Activated CD8-positive, alpha-beta T cell treated with anti-CD3 and anti-CD28 coated beads, Interleukin-2, amount 10 ng/mL, durations not matched to agents 7 days and 5 days (primary cell): ENCODE results near the gene PHF14. TPM values are rescaled to one million over a fixed set of nuclear protein-coding genes. Genes with fewer than 3 reads are reported as not detected.

Experiments used
- ATAC-seq: fragments of 150-1000 bp; cut with Tn5 transposase; one replicate; pipeline ENCODE4 v1.10.0; 2021; ENCODE audit warnings: moderate library complexity
- CTCF ChIA-PET: fragments of 350-600 bp; sonication (Branson Sonifier 250); formaldehyde crosslinking; loops from one replicate; lab custom pipeline; 2021; ENCODE audit warnings: antibody characterized with exemption; lab: Charles Lee
- POLR2A ChIA-PET: fragments of 350-600 bp; sonication (Branson Sonifier 250); formaldehyde crosslinking; loops from one replicate; lab custom pipeline; 2021; ENCODE audit warnings: antibody characterized with exemption; lab: Charles Lee
- DNase-seq: peaks from one replicate; pipeline ENCODE4 v3.0.0-alpha.2; 2020
- H3K27ac Mint-ChIP-seq: one replicate; pipeline ENCODE4 v1.8.0; 2021; ENCODE audit warnings: mild to moderate bottlenecking, mixed read lengths
- H3K27me3 Mint-ChIP-seq: one replicate; pipeline ENCODE4 v1.8.0; 2021; ENCODE audit warnings: low read depth, mixed read lengths
- H3K36me3 Mint-ChIP-seq: one replicate; pipeline ENCODE4 v1.8.0; 2021; ENCODE audit warnings: low read depth, mixed read lengths
- H3K4me1 Mint-ChIP-seq: one replicate; pipeline ENCODE4 v1.8.0; 2021; ENCODE audit warnings: low read depth, mixed read lengths
- H3K4me3 Mint-ChIP-seq: one replicate; pipeline ENCODE4 v1.8.0; 2021; ENCODE audit warnings: mild to moderate bottlenecking, mixed read lengths
- H3K9me3 Mint-ChIP-seq: one replicate; pipeline ENCODE4 v1.8.0; 2022; ENCODE audit warnings: mixed read lengths; ENCODE audit not compliant: insufficient read depth
- total RNA-seq, 2 experiments: library from RNA; stranded (reverse); gene quantifications; one replicate each; pipeline ENCODE4 v1.2.3, GENCODE V29; 2021

PHF14 gene
- total RNA-seq, 2 experiments from 2014 or later, result 32.1 to 37.8 TPM

DNA sequence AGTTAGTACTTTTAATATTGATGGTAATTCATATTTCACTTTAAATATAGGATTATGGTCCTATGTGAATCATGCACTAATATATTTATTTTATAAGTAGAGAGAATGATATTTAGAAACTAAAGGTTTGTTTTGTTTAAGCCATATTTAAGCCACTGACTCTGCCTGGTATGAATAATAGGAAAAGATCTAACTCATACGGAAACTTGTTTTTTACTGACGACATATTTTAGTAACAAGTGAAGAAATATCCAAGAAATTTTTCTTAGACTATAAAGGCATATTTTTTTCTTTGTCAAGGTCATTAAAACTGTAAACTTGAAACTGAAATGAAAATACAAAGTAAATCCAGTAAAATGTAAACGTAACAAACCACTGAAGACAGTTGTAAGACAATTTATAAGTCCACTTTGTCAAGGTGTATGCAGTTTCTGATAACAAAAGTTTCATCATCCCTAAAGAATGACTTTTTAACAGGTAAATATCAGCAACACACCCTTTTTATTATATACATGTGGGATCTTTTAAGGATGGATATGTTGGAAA, 147.1 kb downstream of the PHF14 start:
- Mint-ChIP-seq H3K36me3 (peaks cover 12% of the 10 kb centered on the region), H3K4me3 (no peak overlapping the region), H3K27me3 (no peaks in the 10 kb centered on the region), H3K4me1 (peaks cover 10% of the 10 kb centered on the region), H3K9me3 (no peaks in the 10 kb centered on the region), H3K27ac (no peak overlapping the region)
- DNase-seq (no peak), ATAC-seq (no peak)
- ChIA-PET POLR2A (interaction anchor here (0.7 kb wide), 1 partner anchor 50 kb away, joined by 5 read pairs; no protein-coding TSS in a partner anchor), CTCF (no interaction called here)

DNA sequence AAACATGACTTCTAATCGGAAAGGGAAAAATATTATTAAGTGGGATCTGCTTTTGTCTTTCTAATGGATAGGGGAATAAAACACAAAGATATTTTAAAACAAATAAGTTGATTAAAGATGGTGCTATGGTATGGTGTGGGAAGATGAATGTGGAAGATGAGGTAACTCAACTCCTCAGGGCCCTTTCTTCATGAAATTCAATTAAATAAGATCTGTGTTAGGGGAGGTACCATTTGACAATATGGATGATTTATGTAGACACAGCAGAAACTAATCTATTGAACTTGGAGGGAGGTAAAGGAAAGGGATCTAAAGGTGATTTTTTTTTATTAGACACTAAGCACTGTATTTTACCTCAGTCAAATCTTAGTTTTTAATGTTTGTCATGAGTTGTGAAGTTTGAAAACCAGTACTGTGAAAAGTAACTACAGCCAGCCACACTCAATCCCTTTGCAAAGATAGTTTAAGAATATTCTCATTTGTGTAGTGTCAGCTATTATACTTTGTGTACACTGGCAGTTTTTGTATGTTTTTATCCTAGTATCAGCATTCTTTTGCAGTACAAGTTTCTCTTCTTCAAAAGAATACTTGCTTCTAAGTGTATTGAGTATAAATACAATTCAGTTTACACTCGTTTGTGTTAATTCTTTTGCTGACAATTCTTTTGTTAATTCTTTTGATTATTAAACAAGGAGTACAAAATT, 151.3 kb downstream of the PHF14 start:
- DNase-seq (no peak), ATAC-seq (no peak)
- H3K27me3 Mint-ChIP-seq, result no peaks in the 10 kb centered on the region
- H3K4me1 Mint-ChIP-seq, result peaks cover 32% of the 10 kb centered on the region
- peaks cover 25% of the 10 kb centered on the region for H3K36me3 Mint-ChIP-seq
- no peak overlapping the region for H3K4me3 Mint-ChIP-seq
- CTCF ChIA-PET, result no interaction called here
- H3K9me3 Mint-ChIP-seq, result no peaks in the 10 kb centered on the region
- POLR2A ChIA-PET, result no interaction called here
- H3K27ac Mint-ChIP-seq, result no peak overlapping the region

DNA sequence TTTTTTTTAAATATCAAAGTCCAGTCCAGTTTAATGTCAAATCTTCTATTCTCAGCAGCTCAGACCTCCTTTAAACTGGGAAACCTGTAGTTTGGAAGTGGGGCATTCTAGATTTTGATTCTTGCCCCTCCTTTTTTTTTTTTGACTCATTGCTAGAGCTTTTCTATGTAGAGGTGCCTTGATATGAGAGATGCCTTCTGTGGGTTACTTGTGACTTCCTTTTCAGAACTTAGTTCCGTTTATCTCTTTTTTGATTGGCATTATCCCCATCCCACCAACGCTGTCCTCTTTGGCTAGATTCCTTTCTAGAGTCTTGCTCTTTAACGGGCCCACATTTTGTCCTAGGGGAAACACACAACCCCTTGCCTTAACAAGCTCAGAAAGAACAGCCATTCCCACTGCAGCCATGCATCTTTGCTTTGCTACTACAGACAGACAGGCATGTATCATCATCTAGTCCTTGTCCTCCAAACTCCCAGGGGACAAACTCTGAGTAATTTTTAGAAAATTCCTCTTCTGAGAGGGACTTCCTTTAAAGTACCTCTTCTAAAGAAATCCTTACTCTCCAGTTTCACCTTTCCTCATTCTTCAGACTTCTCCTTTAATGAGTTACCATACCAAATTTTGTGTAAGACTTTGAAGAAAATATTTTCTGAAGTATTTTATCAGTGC, 153.6 kb downstream of the PHF14 start:
- Mint-ChIP-seq H3K9me3 (no peaks in the 10 kb centered on the region), H3K27ac (no peak overlapping the region), H3K4me3 (no peak overlapping the region), H3K36me3 (peaks cover 29% of the 10 kb centered on the region), H3K4me1 (peaks cover 32% of the 10 kb centered on the region), H3K27me3 (no peaks in the 10 kb centered on the region)
- ATAC-seq (peak; percentile 30), DNase-seq (no peak)
- CTCF ChIA-PET, result interaction anchor here (0.9 to 1.1 kb wide), 2 partner anchors 9 to 11 kb away, joined by 3 to 4 read pairs; no protein-coding TSS in a partner anchor
- POLR2A ChIA-PET, result interaction anchor here (0.6 to 0.9 kb wide), 2 partner anchors 48 to 187 kb away, joined by 4 read pairs; a partner anchor contains a TSS

DNA sequence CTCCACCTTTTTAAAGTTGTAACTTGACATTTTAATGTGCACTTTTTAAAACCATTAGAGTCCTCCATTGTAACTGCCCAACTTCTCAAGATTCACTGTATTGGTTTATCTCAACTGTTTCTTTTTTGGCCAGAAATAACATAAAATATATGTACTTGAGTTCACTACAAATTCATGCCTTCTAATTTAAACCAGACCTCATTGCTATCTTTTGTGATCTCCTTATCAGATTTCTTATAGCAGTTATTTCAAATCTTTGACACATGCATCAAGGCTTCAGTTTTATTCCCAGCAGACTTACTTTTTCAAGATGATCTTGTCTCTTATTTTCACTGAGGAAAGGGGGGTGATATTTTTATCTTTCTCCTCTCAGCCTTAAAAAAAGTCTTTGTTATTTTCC, 154.3 kb downstream of the PHF14 start:
- DNase-seq, result no peak
- ChIA-PET CTCF (no interaction called here), POLR2A (no interaction called here)
- Mint-ChIP-seq H3K36me3 (peaks cover 29% of the 10 kb centered on the region), H3K27me3 (no peaks in the 10 kb centered on the region), H3K4me3 (no peak overlapping the region), H3K4me1 (peaks cover 32% of the 10 kb centered on the region), H3K27ac (no peak overlapping the region), H3K9me3 (no peaks in the 10 kb centered on the region)
- no peak for ATAC-seq

- no peak for ATAC-seq
- peaks cover 29% of the 10 kb centered on the region for H3K36me3 Mint-ChIP-seq
- H3K9me3 Mint-ChIP-seq, result no peaks in the 10 kb centered on the region
- H3K27me3 Mint-ChIP-seq, result no peaks in the 10 kb centered on the region
- no peak overlapping the region for H3K27ac Mint-ChIP-seq
- CTCF ChIA-PET, result interaction anchor here (1.0 kb wide), 1 partner anchor 20 kb away, joined by 3 read pairs; no protein-coding TSS in a partner anchor
- peaks cover 32% of the 10 kb centered on the region for H3K4me1 Mint-ChIP-seq
- DNase-seq, result no peak
- no peak overlapping the region for H3K4me3 Mint-ChIP-seq
- POLR2A ChIA-PET, result no interaction called here
Measured at GRCh38 chr7:11128498-11128897, 154.8 kb downstream of the PHF14 start.

DNA sequence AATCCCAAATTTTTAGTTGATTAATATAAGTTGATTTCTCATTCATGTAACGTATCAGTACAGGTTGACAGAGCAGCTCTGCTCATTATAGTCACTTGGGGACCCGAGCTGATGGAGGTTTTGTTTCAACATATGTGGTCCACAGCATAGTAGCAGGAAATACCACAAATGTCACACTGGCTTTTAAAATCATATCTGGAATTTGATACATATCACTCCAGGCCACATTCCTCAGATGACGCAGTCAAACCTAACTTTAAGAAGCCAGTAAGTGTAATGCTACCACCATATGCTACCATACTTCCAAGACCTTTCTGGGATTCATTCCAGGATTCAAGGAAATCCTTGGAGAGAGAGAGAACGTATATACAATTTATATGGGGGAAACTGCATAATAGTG, 156.3 kb downstream of the PHF14 start:
- no peak for DNase-seq
- Mint-ChIP-seq H3K27me3 (no peaks in the 10 kb centered on the region), H3K4me3 (no peak overlapping the region), H3K4me1 (peaks cover 32% of the 10 kb centered on the region), H3K27ac (no peak overlapping the region), H3K36me3 (peaks cover 27% of the 10 kb centered on the region), H3K9me3 (no peaks in the 10 kb centered on the region)
- ChIA-PET POLR2A (no interaction called here), CTCF (no interaction called here)
- no peak for ATAC-seq

DNA sequence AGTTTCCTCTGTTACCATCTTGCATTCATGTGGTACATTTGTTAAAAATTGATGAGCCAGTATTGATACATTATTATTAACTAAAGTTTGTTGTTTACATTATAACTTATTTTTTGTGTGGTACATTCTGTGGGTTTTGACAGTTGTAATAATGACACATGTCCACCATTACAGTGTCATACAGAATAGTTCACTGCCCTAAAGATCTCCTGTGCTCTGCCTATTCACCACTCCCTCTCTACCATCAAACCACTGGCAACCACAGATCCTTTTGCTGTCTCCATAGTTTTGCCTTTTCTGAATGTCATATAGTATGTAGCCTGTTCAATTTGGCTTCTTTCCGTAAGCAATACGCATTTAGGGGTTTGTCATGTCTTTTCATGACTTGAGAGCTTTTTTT, 156.9 kb downstream of the PHF14 start:
- H3K4me3 Mint-ChIP-seq, result no peak overlapping the region
- H3K27ac Mint-ChIP-seq, result no peak overlapping the region
- no peaks in the 10 kb centered on the region for H3K9me3 Mint-ChIP-seq
- DNase-seq, result no peak
- H3K36me3 Mint-ChIP-seq, result peaks cover 27% of the 10 kb centered on the region
- H3K27me3 Mint-ChIP-seq, result no peaks in the 10 kb centered on the region
- H3K4me1 Mint-ChIP-seq, result peaks cover 32% of the 10 kb centered on the region
- no peak for ATAC-seq
- POLR2A ChIA-PET, result interaction anchor here (0.6 kb wide), 1 partner anchor 73 kb away, joined by 3 read pairs; no protein-coding TSS in a partner anchor
- CTCF ChIA-PET, result no interaction called here

- CTCF ChIA-PET, result no interaction called here
- Mint-ChIP-seq H3K9me3 (no peaks in the 10 kb centered on the region), H3K36me3 (peaks cover 13% of the 10 kb centered on the region), H3K4me1 (peaks cover 12% of the 10 kb centered on the region), H3K4me3 (no peak overlapping the region), H3K27me3 (no peaks in the 10 kb centered on the region), H3K27ac (no peak overlapping the region)
- DNase-seq (no peak), ATAC-seq (no peak)
- POLR2A ChIA-PET, result no interaction called here
Measured at GRCh38 chr7:11133436-11133959, 159.8 kb downstream of the PHF14 start.

GRCh38 chr7:11135573-11135972, 161.9 kb downstream of the PHF14 start:
- H3K27me3 Mint-ChIP-seq, result no peaks in the 10 kb centered on the region
- CTCF ChIA-PET, result interaction anchor here (1.2 to 1.7 kb wide), 3 partner anchors 9 to 76 kb away, joined by 3 to 5 read pairs (median 4); no protein-coding TSS in a partner anchor
- POLR2A ChIA-PET, result no interaction called here
- H3K4me3 Mint-ChIP-seq, result no peak overlapping the region
- DNase-seq (no peak), ATAC-seq (no peak)
- no peak overlapping the region for H3K27ac Mint-ChIP-seq
- no peaks in the 10 kb centered on the region for H3K9me3 Mint-ChIP-seq
- peaks cover 9% of the 10 kb centered on the region for H3K36me3 Mint-ChIP-seq
- H3K4me1 Mint-ChIP-seq, result peaks cover 4% of the 10 kb centered on the region

GRCh38 chr7:11141541-11141940, 167.9 kb downstream of the PHF14 start:
- H3K9me3 Mint-ChIP-seq, result no peaks in the 10 kb centered on the region
- no peaks in the 10 kb centered on the region for H3K4me1 Mint-ChIP-seq
- H3K4me3 Mint-ChIP-seq, result no peak overlapping the region
- POLR2A ChIA-PET, result no interaction called here
- CTCF ChIA-PET, result no interaction called here
- ATAC-seq (no peak), DNase-seq (no peak)
- H3K27ac Mint-ChIP-seq, result no peak overlapping the region
- no peaks in the 10 kb centered on the region for H3K27me3 Mint-ChIP-seq
- peaks cover 7% of the 10 kb centered on the region for H3K36me3 Mint-ChIP-seq

DNA sequence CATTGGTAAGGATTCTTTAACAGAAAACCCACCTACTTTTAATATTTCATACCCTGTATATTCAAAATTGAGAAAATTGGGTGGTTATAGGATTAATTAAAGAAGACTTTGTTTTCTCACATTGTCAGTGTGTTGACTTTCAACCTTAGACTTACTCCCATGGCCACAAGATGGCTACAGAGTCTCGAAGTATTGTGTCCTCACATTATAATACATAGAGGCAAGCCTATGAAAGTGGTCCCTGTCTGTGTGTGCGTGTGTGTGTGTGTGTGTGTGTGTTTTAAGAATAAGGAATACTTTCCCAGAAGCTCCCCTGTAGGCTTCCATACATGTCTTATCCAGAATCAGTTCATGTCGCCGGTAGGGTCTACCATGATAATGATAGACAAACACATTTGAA, 180.0 kb downstream of the PHF14 start:
- DNase-seq, result no peak
- POLR2A ChIA-PET, result no interaction called here
- CTCF ChIA-PET, result no interaction called here
- Mint-ChIP-seq H3K27ac (no peak overlapping the region), H3K36me3 (peaks cover 2% of the 10 kb centered on the region), H3K9me3 (no peaks in the 10 kb centered on the region), H3K27me3 (no peaks in the 10 kb centered on the region), H3K4me3 (no peak overlapping the region), H3K4me1 (no peaks in the 10 kb centered on the region)
- ATAC-seq, result no peak

- Mint-ChIP-seq H3K4me1 (no peaks in the 10 kb centered on the region), H3K4me3 (no peak overlapping the region), H3K9me3 (no peaks in the 10 kb centered on the region), H3K36me3 (no peaks in the 10 kb centered on the region), H3K27me3 (no peaks in the 10 kb centered on the region), H3K27ac (no peak overlapping the region)
- ChIA-PET CTCF (interaction anchor here (0.7 kb wide), 1 partner anchor 56 kb away, joined by 3 read pairs; no protein-coding TSS in a partner anchor), POLR2A (no interaction called here)
- ATAC-seq, result no peak
- DNase-seq, result no peak
Measured at GRCh38 chr7:11155883-11156282, 182.2 kb downstream of the PHF14 start.
